Cortex of kidney (tissue), 1 donor: Measurements from ENCODE around the gene CTSW.
"Not testable (repeated sequence)": the region's sequence is repeated elsewhere in the genome, so short reads cannot be mapped to it uniquely, and the experiment has no call there.

Experiments
- DNase-seq: peaks from one replicate; lab custom pipeline; 2025; lab: John Stamatoyannopoulos, UW

The CTSW gene

DNA sequence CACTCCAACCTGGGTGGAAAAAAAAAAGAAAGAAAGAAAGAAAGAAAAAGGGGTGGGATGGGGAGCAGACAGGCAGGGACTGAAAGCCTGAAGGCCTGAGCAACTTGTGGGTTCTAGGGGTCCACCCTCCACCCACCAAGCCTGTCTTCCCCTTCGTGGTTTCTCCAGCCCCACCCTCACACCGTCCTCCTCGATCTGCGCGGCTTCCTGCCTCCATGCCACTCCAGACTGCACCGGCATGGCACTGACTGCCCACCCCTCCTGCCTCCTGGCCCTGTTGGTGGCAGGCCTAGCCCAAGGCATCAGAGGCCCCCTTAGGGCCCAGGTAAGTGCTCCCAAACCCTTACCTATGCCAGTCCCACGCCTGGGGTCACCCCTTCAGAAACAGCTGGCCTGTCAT, at the start of gene CTSW:
CTSW (plus strand) TSS at position 221 of the 400 bp plus-strand sequence; CDS start at position 239, 18 bp downstream.
- DNase-seq, result no peak

- DNase-seq, result not testable (repeated sequence)
Measured at GRCh38 chr11:65832231-65832630, 47.4 kb upstream of the CTSW start.

DNA sequence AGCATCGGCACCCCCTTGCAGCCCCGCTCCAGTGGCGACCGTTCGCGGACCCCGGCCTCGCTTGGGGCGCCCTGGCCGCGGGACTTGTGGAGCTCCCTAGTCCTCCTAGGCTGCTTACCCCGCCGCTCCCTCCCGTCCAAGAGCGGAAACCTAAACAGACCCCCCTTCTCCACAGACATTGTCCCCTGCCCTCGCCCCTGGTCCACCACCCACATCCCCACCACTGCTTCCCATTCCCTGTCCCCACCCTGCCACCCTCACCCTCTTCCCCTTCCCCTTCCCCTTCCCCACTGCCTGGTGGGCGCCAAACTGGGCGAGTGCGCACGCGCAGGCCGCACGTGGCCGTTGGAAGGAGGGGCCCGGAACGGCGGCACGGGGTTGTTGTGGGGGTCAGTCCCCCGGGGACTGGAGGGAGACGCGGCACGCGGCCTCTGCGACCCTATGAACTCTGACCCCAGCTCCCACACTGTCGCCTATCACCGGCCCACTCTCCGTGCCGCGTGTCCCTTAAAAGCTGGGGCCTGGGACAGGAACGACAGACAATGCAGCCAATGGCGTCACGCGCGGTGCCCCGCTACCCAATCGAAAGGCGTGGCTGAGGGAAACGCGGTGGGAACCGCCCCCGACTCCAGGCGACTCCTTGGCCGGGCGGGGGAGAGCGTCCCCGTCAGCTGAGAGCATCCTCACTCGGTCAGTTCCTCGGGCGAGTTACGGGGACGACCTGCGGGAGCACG, 46.2 kb upstream of the CTSW start, which contains the start of gene SNX32:
SNX32 (plus strand) TSS at position 667 of the 734 bp plus-strand sequence. CDS start 103 bp downstream, outside the sequence.
- no peak for DNase-seq

DNA sequence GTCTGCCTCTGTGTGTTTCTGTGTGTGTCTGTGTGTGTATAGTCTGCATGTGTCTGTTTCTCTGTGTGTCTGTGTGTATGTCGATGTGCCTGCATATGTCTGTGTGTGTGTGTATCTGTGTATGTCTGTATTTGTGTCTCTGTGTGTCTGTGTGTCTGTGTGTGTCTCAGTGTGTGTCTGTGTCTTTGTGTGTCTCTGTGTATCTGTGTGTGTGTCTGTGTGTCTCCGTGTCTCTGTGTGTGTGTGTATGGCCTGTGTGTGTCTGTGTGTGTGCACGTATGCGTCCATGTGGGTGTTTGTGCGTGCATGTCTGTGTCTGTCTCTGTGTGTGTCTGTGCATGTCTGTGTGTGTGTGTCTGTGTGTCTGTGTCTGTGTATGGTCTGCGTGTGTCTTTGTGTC, 45.4 kb upstream of the CTSW start:
- DNase-seq, result no peak

DNA sequence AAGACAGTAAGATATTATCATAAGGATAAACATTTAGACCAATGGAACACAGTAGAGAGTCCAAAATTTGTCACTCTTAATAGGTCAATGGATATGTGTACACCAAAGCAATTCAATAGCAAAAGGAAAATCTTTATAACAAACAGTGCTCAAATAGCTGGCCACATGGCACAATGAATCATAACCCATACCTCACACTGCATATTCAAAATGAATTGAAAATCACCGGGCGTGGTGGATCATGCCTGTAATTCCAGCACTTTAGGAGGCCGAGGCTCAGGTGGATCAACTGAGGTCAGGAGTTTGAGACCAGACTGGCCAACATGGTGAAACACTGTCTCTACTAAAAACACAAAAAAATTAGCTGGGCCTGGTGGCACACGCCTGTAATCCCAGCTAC, 37.5 kb upstream of the CTSW start:
- no peak for DNase-seq

DNA sequence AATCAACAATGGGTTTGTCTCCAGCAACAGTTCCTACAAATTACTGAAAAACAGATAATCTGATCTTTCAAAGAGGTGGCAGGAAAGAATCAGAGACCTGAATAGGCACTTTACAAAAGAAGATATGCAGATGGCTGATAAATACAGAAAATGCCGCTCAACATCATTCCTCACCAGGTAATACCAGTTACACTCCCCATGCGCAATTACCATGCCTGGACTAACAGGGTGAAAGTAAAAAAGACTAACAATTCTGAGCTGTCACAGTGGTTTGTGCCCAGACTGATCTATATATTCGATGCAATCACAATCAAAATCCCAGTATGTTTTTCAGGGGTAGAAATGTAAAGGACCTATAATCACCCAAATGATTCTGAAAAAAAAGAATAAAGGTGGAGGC, 35.8 kb upstream of the CTSW start:
- no peak for DNase-seq

GRCh38 chr11:65844231-65844872, 35.3 kb upstream of the CTSW start:
- DNase-seq, result no peak

DNA sequence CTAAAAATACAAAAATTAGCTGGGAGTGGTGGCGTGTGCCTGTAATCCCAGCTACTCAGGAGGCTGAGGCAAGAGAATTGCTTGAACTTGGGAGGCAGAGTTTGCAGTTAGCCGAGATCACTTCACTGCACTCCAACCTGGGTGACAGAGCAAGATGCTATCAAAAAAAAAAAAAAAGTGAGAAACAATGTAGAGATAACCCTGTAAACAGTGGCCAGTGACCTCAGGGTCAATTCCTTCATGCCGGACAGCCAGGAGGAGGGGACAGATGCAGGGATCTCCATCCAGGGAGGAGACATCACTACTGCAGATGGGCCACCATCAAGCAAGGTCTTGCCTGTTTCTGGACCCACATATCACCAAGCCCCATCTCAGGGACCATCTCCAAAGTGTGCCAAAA, 31.9 kb upstream of the CTSW start:
- no peak for DNase-seq

DNA sequence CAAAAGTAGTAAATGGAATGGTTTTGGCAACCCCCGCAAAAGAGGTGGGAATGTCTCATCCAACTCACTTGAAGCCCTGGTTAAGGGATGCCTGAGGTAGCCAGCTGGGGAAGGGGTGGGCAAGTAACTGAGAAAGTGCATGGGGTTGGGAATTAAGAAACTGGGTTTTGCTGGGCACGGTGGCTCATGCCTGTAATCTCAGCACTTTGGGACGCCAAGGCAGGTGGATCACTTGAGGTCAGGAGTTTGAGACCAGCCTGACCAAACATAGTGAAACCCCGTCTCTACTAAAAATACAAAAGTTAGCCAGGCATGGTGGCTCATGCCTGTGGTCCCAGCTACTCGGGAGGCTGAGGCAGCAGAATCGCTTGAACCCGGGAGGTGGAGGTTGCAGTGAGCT, 30.9 kb upstream of the CTSW start:
- not testable (repeated sequence) for DNase-seq

DNA sequence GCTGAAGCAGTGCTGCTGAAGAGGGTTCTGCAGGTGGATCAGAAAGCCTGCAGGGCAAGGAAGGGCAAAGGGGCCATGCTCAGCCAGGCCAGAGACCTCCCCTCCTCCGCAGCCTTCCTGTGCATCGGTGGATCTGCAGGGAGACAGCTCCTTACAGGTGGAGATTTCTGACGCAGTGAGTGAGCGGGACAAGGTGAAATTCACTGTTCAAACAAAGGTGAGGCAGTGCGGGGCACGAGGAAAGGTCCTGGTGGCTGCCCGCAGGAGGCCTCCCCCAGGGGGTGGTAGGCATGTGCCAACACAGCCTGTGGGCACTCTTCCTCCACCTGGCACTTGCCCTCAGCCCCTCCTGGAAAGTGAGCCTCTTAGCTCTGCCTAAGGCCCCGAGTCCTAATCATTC, 30.3 kb upstream of the CTSW start:
- no peak for DNase-seq

- no peak for DNase-seq
Measured at GRCh38 chr11:65849771-65850216, 29.8 kb upstream of the CTSW start.

DNA sequence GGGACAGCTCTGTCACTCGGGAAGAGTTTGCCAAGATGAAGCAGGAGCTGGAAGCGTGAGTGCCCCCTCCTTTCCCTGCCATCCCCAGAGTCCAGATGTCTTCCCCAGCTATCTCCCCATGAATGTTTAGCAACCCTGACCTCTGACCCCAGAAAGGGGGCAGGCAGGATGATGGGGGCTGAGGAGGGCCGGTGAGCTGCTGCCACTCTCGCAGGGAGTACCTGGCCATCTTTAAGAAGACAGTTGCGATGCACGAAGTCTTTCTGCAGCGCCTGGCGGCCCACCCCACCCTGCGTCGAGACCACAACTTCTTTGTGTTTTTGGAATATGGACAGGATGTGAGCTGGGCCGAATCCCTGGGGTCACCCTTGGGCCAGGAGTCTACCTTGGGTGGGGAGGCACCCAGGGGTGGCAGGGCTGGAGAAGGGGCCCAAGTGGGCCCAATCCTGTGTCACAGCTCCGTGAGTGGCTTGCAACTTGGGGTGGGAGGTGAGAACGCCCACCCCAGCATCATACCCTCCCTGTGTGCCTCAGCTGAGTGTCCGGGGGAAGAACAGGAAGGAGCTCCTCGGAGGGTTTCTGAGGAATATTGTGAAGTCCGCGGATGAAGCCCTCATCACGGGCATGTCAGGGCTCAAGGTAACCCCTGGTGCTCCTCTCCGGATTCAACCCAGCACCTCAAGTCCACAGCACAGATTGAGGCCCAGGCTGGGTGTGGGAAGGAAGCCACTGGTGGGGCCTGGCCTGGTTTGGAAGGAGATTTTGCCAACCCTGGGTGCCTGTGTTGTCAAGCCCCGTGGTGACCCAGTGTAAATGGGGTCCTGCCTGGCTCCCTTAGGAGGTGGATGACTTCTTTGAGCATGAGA, 29.2 kb upstream of the CTSW start:
- DNase-seq, result no peak

DNA sequence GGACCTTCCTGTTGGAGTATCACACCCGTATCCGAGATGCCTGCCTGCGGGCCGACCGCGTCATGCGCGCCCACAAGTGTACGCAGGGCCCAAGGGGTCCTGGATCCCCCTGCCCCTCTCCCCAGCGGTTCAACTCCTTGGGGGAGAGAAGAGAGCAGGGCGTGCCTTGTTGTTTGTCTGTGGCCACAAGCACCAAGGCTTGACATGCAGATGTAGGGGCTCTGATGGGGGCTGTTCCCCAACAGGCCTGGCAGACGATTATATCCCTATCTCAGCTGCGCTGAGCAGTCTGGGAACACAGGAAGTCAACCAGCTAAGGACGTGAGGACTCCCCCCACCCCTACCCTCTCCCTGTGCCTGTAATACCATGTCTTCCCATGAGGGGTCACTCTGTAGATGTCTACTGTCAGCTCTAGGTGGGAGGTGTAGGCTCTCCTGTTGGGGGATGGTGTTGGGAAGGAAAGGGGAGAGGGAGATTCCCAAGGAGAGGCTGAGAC, 28.5 kb upstream of the CTSW start:
- DNase-seq, result no peak

DNA sequence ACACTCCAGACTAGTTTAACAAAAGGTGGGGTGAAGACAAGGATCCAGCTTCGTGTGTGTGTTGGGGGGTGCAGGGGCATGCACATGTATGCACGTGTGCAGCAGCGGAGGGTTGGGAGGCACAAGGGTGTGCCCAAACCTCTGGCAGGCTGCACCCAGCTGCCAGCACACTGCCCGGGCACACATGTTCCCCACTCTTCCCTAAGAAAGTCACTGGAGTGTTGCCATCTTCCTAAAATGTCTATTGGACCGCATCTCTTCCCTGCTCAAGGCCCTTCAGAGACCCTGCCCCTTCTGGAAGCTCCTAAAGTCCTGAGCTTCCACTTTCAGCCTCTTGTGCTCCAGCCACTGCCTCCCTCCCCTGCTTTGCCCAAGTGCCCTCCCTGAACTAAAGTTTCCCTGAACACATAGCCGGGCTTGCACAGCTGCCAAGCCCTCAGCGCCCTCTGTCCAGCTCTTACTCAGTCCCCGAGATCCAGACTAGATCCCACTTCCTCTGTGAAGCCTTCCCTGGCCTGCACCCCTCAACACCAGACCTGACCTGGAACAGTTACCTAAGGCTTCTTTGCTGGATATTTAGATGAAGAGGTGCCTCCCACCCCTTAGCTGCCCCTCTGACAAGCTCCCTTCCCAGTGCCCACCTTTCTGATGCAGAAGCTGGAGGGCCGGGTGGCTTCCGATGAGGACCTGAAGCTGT, 27.7 kb upstream of the CTSW start:
- no peak for DNase-seq

- no peak for DNase-seq
Measured at GRCh38 chr11:65852508-65853245, 27.0 kb upstream of the CTSW start.

DNA sequence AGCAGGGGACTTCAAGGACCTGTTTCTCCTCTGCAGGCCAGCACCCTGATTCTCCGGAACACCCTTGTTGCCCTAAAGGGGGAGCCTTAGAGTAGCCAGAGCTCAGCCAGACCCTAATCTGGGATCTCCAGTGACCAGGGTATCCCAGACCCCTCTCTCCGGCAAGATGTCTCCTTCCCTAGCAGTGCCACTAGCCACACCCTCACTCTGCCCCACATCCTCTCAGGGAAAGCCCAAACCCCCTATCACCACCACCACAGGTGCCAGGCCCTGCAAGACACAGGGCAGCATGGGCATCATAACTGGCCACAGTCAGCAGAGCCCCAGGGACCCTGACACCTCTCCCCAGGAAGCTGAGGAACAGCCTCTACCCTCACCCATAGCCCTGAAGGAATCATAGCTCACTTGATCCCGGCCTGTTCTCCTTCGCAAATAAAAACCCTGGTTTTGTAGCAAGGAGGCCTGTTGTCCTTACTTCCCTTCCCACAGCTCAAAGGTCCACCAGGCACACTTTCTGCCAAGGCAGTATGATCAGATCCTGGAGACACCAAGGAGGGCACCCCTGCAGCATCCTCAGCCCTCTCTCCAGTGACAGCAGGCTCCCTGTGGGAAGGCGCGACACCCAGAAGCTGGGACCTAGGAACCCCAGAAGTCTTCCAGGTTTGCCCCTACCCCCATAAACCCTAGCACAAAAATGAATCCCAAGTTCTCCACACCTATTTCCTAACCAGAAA, 26.2 kb upstream of the CTSW start:
- DNase-seq, result no peak

DNA sequence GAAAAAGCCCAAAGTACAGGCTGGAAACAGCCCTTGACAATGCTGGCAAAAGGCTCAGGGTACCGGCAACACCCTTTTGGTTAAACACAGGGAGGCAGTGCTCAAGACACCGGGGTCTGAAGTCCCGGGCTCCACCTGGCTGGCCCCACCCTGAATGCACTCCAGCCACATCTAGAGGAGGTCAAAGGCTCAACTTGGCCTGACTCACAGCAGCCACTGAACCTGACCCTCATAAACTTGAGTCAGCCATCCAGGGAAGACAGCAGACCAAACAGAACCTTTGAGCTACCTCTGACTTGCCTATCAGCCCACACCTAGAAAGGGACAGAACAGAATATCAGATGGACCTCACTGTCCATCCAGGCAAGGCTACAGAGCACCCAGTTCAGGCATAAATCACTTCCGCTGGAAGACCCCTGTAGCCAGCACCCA, 25.5 kb upstream of the CTSW start:
- DNase-seq, result no peak

GRCh38 chr11:65854852-65855837, 24.5 kb upstream of the CTSW start:
- DNase-seq, result no peak

GRCh38 chr11:65855927-65856363, 23.7 kb upstream of the CTSW start:
- DNase-seq, result no peak
